Breast epithelium (tissue), 3 donors: ENCODE results near the gene REST.

Source experiments
- POLR2AphosphoS5 ChIP-seq, 3 donors: sonication (generic); formaldehyde crosslinking; IDR thresholded peaks; one replicate each; pipeline ENCODE4 v1.6.1; 2017; ENCODE audit warnings: antibody characterized with exemption in 3 of 3
- TF ChIP-seq, protein P1 (sequence below), 3 donors: fragments of 450-650 bp; IDR thresholded peaks; one replicate each; pipeline ENCODE4 v1.5.1; 2016 to 2017; ENCODE audit warnings: antibody characterized with exemption in 3 of 3, mild to moderate bottlenecking in 3 of 3, moderate library complexity in 3 of 3

DNA sequence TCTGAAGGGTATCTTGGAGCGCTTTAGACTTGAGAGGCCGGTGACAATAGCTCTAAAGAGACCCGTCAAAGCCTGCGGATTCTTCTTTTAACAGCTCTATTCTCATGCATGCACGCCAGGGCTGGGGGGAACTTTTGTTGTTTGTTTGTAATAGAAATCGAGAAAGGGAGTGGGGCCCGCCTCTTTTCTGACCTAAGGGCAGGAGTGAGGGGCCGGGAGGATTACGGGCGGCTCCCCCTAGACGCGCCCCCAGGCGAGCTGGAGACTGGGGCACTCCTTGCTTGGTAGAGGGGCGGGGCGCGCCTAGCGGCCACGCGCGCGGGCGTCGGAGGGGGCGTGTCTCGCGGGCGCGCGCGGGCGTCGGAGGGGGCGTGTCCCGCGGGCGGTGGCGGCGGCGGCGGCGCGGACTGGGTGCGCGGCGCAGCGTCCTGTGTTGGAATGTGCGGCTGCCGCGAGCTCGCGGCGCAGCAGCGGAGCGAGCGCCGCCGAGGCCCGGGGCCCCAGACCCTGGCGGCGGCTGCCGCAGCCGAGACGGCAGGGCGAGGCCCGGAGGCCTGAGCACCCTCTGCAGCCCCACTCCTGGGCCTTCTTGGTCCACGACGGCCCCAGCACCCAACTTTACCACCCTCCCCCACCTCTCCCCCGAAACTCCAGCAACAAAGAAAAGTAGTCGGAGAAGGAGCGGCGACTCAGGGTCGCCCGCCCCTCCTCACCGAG lies at the start of gene REST:
- TF ChIP-seq POLR2AphosphoS5 (IDR thresholded peaks at IDR 0.05), result no peak
- TF ChIP-seq, protein P1, sequence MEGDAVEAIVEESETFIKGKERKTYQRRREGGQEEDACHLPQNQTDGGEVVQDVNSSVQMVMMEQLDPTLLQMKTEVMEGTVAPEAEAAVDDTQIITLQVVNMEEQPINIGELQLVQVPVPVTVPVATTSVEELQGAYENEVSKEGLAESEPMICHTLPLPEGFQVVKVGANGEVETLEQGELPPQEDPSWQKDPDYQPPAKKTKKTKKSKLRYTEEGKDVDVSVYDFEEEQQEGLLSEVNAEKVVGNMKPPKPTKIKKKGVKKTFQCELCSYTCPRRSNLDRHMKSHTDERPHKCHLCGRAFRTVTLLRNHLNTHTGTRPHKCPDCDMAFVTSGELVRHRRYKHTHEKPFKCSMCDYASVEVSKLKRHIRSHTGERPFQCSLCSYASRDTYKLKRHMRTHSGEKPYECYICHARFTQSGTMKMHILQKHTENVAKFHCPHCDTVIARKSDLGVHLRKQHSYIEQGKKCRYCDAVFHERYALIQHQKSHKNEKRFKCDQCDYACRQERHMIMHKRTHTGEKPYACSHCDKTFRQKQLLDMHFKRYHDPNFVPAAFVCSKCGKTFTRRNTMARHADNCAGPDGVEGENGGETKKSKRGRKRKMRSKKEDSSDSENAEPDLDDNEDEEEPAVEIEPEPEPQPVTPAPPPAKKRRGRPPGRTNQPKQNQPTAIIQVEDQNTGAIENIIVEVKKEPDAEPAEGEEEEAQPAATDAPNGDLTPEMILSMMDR (IDR thresholded peaks at IDR 0.05), result no peak
